ENCODE data around the gene HMGCS1.
"Not testable (repeated sequence)": the region's sequence is repeated elsewhere in the genome, so short reads cannot be mapped to it uniquely, and the experiment has no call there.

Gene HMGCS1

DNA sequence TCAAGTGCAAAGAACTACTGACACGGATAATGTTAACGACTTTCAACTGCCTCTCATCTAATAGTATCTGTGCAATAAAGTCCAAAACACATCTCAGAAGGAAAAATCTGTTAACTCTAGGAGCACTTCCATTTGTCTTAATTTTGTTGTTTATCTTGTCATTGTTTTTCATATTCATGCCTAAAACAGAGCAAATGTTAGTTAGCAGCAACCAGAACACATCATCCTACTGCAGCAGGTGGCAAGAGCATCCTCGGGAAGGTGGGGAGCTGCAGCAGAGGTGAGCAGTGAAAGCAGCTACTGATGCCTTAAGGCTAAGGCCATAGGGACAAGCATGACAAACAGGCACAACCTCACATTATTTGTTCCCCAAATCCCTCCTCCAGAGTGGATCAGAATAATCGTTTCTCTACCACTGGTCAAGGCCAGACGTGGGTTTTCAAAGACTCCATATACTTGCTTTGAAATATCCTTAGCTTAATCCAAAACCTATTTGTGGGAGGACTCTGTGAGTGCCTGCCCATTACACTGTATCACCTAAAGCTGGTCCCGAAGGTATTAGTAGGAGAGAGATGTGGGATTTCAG lies 1.0 kb downstream of the HMGCS1 start:
- DNase-seq (ENCODE audit: low read depth), result no peak

DNA sequence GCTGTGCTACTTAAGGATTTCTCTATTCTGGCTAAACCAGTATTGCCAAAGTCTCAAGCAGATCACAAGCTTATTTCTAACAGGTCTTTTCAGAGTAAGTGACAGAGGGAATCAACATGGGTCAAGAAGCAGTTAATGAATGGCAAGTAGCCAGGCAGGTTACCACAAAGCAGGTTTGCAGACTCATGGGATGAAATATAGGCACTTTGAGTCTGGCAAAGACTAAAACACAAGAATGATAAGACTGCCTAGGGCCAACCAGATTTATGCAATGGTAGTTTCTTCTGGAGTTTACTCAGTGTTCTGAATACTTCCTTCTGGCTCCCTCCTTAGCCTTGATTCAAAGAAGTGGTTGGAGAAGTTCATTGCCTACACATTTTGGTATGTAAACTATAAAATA lies 3.6 kb downstream of the HMGCS1 start:
- DNase-seq (ENCODE audit: low read depth), result no peak

DNA sequence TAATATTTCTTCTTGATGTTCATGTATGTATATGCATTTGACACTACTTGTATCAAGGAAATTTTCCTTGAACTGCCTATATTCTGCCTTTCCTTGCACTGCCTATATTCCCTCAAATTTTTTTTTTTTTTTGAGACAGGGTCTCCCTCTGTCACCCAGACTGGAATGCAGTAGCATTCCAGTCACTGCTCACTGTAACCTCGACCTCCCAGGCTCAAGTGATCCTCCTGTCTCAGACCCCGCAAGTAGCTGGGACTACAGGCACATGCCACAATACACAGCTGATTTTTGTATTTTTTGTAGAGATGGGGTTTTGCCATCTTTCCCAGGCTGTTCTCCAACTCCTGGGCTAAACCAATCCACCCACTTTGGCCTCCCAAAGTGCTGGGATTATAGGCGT lies 4.1 kb downstream of the HMGCS1 start:
- no peak for DNase-seq (ENCODE audit: low read depth)

DNA sequence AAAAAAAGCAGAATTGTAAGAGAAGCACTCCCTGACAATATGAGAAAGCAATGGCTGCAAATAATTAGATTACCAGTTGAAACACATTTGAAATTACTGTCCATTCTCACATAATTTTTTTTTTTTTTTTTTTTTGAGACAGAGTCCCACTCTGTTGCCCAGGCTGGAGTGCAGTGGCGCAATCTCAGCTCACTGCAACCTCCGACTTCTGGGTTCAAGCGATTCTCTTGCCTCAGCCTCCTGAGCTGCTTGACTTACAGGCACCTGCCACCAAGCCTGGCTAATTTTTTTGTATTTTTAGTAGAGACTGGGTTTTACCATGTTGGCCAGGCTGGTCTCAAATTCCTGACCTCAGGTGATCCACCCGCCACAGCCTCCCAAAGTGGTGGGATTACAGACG lies 6.3 kb downstream of the HMGCS1 start:
- not testable (repeated sequence) for DNase-seq (ENCODE audit: low read depth)

DNA sequence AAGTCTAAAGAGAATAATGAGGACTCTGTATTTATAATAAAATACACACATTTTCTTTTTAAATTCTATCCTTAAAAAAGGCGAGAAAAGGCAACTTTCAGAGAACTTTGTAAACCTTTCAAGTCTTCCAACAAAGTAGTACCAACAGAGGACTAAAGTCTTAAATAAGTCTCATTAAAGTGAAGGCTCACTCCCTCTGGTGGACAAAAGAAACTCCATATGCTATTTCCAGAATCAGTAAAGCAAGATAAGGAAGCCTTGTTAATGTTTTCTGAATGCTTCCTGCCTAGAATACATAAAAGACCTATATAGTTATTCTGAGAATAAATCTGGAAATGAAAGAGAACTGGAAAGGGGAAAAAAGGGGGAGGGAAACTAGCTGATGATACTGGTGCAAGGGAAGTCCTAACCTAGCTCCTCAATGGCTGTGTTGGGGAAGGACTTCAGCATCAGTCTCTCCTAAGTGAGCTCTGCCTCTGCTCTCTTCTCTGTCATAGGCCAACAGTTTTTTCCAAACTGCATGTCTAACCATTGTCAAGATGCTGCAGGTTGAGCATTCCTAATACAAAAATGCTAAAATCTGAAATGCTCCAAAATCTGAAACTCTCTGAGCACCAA lies 7.2 kb downstream of the HMGCS1 start:
- DNase-seq (ENCODE audit: low read depth), result no peak

DNA sequence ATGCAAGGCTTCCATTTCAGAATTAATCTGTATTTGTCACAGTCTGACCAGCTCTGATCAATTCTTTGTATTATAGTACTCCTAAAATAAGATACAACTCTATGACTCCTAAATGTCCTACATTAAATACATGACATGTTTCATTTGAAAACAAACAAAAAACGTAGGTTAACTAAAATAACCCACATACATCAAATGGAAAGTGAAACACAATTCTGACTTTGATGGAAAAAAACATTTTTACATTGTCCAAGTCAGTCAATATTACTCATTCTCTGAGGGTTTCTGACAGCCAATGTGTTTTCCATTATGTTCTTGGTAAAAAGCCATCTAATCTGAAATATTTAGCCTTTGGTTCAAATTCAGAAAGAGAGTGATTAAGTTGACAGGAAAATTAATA lies 8.7 kb downstream of the HMGCS1 start:
- no peak for DNase-seq (ENCODE audit: low read depth)

DNA sequence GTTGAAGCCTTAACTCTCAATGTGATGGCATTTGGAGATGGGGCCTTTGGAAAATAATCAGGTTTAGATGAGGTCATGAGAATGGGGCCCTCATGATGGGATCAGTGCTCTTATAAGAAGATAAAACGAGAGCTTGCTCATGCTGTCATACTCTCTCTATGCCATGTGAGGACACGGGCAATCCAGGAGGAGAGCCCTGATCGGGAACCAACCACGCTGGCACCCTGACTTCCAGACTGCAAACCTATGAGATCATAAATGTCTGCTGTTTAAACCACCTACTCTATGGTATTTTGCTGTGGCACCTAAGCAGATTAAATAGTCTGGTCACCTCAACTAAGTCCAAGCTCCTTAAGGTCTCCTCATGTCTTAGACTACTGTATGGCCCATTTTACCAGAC lies 10.0 kb downstream of the HMGCS1 start:
- no peak for DNase-seq (ENCODE audit: low read depth)

DNA sequence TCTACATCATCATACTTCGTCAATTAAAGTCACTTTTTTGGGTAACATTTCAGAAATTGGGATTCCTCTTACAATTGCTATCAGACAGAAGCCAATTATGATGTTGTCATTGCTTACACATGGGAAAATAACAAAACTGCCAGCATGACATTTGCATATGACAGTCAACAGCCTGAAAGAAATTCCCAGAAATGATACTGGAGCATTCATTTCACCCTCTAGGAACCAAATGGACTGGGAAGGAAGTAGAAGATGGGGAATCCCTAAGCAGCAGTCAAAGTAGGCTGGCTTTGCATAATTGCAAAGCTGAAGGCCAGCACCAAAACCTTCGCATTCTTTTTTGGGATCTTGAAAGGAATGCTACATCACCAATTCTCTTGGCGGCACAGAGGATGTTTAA lies 10.7 kb downstream of the HMGCS1 start:
- no peak for DNase-seq (ENCODE audit: low read depth)

DNA sequence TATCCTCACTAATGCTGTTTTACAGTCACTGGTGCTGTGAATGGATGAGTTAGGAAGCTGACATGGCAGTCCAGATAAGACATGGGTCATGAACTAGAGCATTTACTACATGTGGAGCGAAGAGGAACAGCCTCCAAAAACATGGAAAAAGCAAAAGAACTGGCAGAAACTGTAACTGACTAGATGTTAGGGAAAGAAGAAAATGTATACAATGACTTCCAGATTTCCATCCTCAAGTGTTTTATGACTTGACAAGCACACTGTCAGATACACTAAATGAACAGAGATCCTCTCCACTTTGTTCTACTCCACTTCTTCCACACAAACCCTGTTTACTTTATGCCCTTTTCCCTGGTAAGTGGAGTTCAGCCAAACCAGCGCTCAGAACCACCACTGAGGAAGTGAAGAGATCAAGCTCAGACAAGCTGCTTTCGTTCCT lies 11.5 kb downstream of the HMGCS1 start:
- no peak for DNase-seq (ENCODE audit: low read depth)

DNA sequence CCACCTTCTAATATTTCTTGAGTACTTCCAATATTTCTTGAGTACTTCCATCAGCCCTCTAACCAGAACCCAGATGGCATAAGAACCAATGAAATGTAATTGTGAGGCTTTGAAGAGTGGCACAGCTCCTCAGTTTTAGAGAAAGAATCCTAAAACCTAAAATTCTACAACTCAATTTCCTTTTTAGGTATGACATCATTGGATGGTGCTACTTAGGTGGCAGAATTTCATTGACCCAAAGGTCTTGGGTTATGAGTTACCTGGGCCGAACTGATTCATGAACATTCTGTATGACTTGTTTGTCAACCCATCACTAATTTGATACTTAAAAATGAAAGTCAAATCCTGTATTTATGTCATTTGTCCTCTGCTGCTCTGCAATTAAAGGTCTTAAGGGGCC lies 13.1 kb downstream of the HMGCS1 start:
- DNase-seq (ENCODE audit: low read depth), result no peak

DNA sequence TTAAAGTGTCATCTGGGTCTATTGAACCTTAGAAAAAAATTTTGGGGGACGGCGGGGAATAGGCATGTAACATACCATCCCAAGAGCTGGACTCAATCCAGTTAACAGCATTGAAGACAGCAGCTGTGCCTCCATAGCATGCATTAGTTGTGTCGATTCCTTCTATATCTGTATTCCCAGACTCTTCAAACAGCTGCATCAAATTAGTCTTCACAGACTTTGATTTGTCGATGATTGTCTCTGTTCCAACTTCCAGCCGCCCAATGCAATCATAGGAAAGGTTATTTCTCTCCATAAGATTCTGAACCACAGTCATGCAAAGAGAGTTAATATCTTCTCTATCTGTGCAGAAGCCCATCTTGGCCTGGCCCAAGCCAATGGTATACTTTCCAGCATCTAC lies 14.8 kb downstream of the HMGCS1 start:
- DNase-seq (ENCODE audit: low read depth), result no peak

DNA sequence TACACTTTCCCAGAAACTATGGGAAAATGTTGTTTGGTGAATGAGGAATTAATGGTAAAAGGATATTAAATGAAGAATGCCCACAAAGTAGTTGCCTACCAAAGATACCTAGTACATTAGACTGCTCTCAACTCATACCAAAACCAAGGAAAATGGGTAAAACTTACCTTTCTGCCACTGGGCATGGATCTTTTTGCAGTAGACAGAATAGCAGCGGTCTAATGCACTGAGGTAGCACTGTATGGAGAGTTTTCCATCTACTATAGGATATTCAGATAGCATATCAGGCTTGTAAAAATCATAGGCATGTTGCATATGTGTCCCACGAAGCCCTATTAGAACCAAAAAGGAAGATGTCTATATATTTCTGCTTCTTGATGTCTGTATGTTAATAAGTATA lies 16.4 kb downstream of the HMGCS1 start:
- no peak for DNase-seq (ENCODE audit: low read depth)

DNA sequence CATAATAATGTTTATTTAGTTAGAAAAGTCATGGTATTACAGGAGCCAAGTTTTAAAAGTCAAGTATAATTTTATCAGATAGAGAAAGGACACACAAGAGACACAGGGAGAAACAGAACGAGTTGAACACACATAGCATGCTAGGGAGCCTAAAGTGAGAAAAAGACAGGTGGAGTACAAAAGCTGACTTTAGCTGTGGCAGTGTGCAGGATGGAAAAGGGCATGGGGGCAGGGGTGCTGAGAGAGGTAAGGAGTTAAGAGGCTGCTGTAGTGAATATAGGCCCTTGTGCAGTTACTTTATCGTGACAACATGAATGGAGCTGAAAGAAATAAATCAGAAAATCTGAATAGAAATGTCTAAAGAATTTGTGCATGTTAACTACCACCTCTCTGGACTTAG lies 18.0 kb downstream of the HMGCS1 start:
- DNase-seq (ENCODE audit: low read depth), result no peak

DNA sequence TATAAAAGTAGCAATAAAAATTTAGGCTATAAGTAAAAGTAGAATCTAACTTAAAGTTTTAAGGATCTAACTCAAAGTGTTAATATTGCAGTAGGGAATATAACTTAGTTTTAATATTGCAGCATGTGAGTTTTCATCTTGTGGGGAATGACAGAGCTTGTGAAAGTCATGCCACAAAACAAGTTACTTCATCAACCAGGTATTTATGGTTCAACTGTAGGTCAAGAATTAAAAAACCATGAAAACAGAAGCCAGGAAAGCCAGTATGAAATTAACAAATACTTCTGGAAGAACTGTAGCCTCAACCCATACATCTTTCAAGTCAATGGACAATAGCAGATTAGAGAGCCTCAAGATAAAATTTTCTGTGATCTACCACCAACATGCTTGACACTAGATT lies 19.0 kb downstream of the HMGCS1 start:
- no peak for DNase-seq (ENCODE audit: low read depth)

DNA sequence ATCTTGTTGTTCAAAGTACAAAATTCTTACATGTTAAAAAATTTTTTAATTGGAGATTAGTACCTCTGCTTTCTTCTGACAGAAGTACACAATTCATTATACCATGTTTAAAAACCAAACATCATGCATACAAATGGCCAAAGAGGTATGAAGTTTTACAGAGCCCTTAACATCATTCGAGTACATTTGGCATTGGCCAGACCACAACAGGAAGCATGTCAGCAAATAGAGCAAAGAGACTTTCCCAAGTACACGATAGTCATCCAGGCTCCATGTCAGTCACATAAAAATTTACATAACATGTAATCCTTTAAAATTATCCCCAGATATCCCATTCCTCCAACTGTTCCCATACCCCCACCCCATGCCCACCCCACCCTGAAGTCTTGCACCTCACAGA lies 22.5 kb downstream of the HMGCS1 start:
- DNase-seq (ENCODE audit: low read depth), result no peak

DNA sequence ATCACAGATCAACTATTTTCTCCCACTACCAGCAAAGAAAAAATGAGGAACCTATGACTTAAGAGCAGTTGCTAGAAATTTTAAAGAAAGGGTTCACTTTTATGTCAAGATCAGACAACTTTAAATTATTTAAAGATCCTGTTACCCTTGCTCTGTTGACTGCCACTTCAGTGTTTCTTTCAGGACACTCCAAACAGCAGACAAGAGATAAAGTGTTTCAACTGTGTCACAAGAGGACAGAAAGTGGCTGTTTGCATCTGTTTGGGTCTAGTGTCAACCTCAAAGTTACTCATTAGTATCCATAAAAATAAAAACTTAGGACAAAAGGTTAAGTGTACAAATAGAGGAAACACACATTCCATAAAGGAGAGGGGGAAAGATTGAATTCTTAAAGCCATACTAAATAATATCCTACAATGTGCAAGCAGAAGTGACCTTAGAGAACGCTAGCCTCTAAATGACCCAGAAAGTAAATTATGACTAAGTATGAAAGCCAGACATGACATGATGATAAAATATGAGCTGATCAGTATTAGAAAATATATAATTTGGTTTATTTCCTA lies 24.9 kb downstream of the HMGCS1 start:
- no peak for DNase-seq (ENCODE audit: low read depth)

DNA sequence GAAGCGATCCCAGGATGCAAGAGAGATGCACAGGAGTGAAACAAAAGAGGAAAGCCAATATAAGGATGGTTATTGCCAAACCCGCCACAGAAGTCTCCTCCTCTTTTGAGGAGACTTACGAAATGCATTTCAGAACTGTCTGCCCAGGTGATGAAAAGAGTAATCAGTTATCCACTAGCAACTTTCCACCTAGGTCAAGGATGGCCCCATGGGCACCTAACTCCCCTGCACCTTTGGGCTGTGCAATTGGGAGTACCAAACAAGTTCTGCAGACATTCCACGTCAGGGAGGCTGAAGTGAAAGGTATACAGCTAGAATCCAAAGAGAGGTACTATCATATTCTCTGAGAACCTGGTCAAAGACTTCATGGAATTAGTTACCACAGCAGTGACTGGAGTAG lies 25.7 kb downstream of the HMGCS1 start:
- no peak for DNase-seq (ENCODE audit: low read depth)

DNA sequence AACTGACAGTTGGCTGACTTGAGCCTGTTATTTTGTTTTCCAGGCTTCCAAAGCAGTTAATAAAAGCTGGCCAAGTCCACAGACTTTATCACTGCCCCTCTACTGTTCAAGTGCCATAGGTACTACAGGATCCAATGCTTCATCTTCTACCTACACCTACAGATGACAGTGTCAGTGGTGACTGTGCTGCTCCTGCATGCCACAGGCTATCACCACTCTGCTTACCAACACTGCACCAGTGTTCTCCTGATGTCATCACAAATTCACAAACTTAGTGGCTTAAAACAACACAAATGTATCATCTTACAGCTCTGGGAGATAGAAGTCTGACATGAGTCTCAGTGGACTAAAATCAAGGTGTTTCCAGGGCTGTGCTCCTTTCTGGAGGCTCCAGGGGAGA lies 26.6 kb downstream of the HMGCS1 start:
- no peak for DNase-seq (ENCODE audit: low read depth)

DNA sequence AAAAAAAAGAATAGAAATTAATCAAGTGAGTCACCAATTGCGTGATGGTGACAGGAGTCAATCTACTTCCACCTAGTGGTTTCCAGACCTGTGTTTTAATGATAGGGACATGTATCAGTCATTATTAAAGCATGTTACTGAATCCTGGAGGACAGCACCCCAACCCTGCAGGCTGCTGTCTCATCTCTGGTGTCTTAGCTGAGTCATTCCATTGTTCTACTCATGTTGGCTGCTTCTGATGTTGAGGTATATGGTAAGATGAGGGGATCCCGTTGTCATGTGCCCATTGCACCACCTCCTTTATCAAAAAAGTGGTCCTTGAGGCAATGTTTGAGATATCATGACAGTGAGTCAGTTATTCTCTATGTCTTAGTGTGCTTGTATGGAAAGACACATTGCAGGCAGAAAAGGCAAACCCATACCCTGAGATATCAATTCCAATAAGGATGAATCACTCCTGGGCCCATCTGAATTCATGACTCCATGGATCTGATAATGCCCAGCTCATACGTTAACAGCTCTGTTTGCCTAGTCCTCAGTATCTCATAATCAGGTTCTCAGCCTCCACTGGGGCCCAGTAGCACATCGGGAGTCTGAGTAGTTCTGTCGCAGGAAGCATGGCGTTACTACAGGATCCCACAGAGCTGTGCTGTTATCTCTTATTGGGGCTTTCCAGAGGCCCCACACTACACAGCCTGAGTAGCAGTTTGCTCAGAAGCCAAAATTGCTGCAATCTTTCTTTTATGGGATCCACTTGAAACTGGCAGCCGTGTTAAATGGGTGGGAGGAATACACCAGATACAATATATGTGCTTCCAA lies 31.2 kb downstream of the HMGCS1 start:
- DNase-seq (ENCODE audit: low read depth), result no peak

DNA sequence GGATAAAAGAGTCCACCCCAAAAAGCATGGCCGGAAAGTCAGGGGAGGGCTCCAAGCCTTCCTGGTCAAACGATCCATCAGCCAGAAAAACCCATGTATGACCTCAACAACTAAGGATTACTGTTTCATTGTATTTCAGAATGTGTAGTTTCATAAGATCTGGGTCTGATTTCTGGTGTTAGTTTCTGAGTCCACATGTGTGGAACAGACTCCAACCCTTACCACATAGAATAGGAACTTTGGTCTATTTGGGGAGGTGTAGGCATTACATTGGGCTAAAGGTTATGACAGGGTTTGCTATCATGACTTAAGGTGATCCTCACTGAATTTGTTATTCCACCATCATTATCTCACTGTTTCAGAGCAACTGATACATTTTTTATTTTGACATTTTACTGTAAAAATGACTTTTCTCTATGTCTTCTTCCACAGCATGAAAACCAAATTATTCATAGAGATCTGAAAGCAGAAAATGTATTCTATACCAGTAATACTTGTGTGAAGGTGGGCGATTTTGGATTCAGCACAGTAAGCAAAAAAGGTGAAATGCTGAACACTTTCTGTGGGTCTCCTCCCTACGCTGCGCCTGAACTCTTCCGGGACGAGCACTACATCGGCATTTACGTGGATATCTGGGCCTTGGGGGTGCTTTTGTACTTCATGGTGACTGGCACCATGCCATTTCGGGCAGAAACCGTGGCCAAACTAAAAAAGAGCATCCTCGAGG lies 33.5 kb downstream of the HMGCS1 start:
- no peak for DNase-seq (ENCODE audit: low read depth)

DNA sequence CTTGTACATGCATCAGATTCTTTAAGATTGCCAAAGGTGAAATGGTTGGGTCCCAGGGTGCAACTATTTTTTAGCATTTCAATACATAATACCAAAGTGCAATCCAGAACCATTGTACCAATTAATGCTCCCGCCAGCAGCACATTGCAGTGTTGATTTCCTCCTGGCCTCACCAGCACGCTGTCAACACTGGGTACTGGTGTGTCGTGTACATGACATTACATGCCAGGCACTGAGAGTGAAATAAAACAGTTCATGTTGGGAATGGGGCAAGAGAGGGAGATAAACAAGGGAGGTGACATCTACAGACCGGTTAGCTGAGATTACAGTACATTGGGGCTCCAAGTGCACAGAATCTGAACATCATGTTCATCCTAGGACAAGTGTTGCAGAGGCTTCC lies 37.8 kb downstream of the HMGCS1 start:
- no peak for DNase-seq (ENCODE audit: low read depth)

DNA sequence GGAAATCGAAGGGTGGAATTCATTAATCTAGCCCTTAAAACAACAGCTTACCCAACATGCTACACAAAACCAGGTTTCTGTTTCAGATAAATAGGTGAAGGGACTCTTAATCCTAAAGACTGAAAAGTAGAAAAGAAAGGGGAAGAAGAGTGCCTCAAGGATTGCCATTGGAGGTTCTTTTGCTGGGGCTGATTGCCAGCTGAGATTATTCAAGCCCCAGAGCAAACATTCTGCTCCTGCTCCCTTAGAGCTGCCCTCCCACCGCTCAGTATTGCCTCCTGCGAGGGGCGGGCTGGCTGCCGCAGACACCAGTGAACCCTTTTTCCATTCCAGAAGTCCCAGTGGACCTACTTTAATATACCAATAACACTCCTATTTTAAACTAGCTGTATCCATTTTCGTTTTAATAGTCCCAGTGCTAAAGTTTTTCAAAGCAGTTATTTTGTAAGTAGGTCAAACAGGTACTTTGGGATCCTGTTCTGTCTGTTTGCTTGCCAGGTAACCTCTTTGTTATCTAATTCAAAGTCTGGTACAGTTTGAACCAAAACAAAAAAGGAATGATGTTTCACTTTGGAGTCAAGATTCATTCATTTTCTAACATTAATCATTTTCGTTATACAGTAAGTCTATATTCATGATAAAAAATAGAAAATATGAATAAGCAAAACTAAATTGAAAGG lies 38.6 kb downstream of the HMGCS1 start:
- DNase-seq (ENCODE audit: low read depth), result no peak
